GM12878 (cell line): Measurements from ENCODE around the gene RASAL2. TPM values are rescaled to one million over a fixed set of nuclear protein-coding genes. Genes with fewer than 3 reads are reported as not detected.

Experiments
- FOS ChIP-seq: IDR thresholded peaks from 3 replicates; pipeline ENCODE4 v1.6.1; 2011; ENCODE audit warnings: borderline replicate concordance; ENCODE audit not compliant: insufficient read length; ENCODE audit errors: extremely low read depth
- HDGF ChIP-seq: fragments of 450-650 bp; IDR thresholded peaks from 2 replicates; pipeline ENCODE4 v1.6.1; 2016; ENCODE audit warnings: antibody characterized with exemption
- POLR2AphosphoS2 ChIP-seq: IDR thresholded peaks from 2 replicates; pipeline ENCODE4 v1.6.1; 2011; ENCODE audit warnings: low read depth, mild to moderate bottlenecking, low read length, improper control_type of control experiment, moderate library complexity
- RELA ChIP-seq: fragments of 450-650 bp; IDR thresholded peaks from 2 replicates; pipeline ENCODE4 v1.8.0; 2014; ENCODE audit warnings: borderline replicate concordance; ENCODE audit not compliant: partially characterized antibody
- SPI1 ChIP-seq: IDR thresholded peaks from 2 replicates; pipeline ENCODE4 v1.6.1; 2011; ENCODE audit warnings: low read depth, mild to moderate bottlenecking, low read length, moderate library complexity, borderline replicate concordance; ENCODE audit not compliant: insufficient read depth
- TBL1XR1 ChIP-seq: IDR thresholded peaks from 2 replicates; pipeline ENCODE4 v1.6.1; 2012; ENCODE audit warnings: low read depth, low read length, improper control_type of control experiment
- polyA plus RNA-seq, 11 experiments: library from polyadenylated mRNA; depleted of rRNA in 4 of 11; unstranded in 6 of 11; stranded (reverse) in 5 of 11; fragments of >200 nt; fragmentation: Nextera tagmentation in 4 of 11; fragmentation: Illumina TruSeq in 1 of 11; extraction: Ambion mirVana in 4 of 11; extraction: Trizol in 1 of 11; gene quantifications; 1 replicate in 1 of 11; 2 replicates in 10 of 11; pipeline versions ENCODE4 v1.2.1 to v1.2.3, GENCODE V29; 2011 to 2016; ENCODE audit warnings: inconsistent platforms in 2 of 11, missing spikeins in 2 of 11, low read depth in 1 of 11
- total RNA-seq, 4 experiments: library from RNA; depleted of rRNA in 3 of 4; stranded (reverse); fragments of >200 nt in 3 of 4; fragmentation: Illumina TruSeq in 1 of 4; extraction: Trizol in 1 of 4; gene quantifications; 2 replicates each; pipeline versions ENCODE4 v1.2.1 to v1.2.3, GENCODE V29; 2013 to 2021
- TF ChIP-seq, protein P1 (sequence below): fragments of 450-650 bp; IDR thresholded peaks from 2 replicates; pipeline ENCODE4 v1.6.1; 2016; ENCODE audit warnings: mild to moderate bottlenecking
- TF ChIP-seq, protein P2 (sequence below): IDR thresholded peaks from 2 replicates; pipeline ENCODE4 v1.6.1; 2012; ENCODE audit warnings: low read depth, low read length, improper control_type of control experiment
- TF ChIP-seq, protein P3 (sequence below): fragments of 450-650 bp; formaldehyde crosslinking; IDR thresholded peaks from 2 replicates; pipeline ENCODE4 v1.5.0; 2022; ENCODE audit warnings: mild to moderate bottlenecking, missing genetic modification characterization
- TF ChIP-seq, protein P4 (sequence below): fragments of 450-650 bp; IDR thresholded peaks from 2 replicates; pipeline ENCODE4 v1.6.1; 2017; ENCODE audit warnings: antibody characterized with exemption, mild to moderate bottlenecking, moderate library complexity
- TF ChIP-seq, protein P5 (sequence below): fragments of 450-650 bp; IDR thresholded peaks from 2 replicates; pipeline ENCODE4 v1.6.1; 2016; ENCODE audit warnings: mild to moderate bottlenecking
- TF ChIP-seq, protein P6 (sequence below): fragments of 450-650 bp; formaldehyde crosslinking; IDR thresholded peaks from 2 replicates; pipeline ENCODE4 v1.4.0; 2020; ENCODE audit warnings: mild to moderate bottlenecking, moderate library complexity

The RASAL2 gene
- total and polyA plus RNA-seq, 10 of the 15 experiments (the other 5 are each of a cell fraction or from before 2014, with no cell fraction given), result 0.02 to 6.9 (median 0.17) TPM; not detected in 1

DNA sequence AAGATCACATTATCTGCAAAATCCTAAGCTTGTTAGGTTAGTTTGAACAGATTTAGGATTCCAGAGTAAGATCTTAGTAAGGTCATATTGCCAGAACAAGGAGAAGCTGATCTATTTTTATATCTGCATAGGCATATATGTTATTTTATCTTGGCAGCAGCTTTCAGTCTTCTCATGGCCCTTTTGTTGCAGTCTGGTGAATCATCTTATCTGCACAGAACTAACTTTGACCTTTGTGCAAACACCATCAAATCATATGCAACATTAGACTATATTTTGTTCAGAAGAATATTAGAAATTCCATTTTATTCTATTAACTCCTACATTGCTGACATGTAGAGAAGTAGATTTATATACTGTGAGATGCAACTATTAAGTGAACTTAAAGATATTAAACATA is 295.5 kb downstream of the RASAL2 start (continued):
- TF ChIP-seq, protein P1, sequence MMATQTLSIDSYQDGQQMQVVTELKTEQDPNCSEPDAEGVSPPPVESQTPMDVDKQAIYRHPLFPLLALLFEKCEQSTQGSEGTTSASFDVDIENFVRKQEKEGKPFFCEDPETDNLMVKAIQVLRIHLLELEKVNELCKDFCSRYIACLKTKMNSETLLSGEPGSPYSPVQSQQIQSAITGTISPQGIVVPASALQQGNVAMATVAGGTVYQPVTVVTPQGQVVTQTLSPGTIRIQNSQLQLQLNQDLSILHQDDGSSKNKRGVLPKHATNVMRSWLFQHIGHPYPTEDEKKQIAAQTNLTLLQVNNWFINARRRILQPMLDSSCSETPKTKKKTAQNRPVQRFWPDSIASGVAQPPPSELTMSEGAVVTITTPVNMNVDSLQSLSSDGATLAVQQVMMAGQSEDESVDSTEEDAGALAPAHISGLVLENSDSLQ, result no peak
- TF ChIP-seq, protein P2, sequence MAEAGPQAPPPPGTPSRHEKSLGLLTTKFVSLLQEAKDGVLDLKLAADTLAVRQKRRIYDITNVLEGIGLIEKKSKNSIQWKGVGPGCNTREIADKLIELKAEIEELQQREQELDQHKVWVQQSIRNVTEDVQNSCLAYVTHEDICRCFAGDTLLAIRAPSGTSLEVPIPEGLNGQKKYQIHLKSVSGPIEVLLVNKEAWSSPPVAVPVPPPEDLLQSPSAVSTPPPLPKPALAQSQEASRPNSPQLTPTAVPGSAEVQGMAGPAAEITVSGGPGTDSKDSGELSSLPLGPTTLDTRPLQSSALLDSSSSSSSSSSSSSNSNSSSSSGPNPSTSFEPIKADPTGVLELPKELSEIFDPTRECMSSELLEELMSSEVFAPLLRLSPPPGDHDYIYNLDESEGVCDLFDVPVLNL, result no peak
- TF ChIP-seq, protein P3, sequence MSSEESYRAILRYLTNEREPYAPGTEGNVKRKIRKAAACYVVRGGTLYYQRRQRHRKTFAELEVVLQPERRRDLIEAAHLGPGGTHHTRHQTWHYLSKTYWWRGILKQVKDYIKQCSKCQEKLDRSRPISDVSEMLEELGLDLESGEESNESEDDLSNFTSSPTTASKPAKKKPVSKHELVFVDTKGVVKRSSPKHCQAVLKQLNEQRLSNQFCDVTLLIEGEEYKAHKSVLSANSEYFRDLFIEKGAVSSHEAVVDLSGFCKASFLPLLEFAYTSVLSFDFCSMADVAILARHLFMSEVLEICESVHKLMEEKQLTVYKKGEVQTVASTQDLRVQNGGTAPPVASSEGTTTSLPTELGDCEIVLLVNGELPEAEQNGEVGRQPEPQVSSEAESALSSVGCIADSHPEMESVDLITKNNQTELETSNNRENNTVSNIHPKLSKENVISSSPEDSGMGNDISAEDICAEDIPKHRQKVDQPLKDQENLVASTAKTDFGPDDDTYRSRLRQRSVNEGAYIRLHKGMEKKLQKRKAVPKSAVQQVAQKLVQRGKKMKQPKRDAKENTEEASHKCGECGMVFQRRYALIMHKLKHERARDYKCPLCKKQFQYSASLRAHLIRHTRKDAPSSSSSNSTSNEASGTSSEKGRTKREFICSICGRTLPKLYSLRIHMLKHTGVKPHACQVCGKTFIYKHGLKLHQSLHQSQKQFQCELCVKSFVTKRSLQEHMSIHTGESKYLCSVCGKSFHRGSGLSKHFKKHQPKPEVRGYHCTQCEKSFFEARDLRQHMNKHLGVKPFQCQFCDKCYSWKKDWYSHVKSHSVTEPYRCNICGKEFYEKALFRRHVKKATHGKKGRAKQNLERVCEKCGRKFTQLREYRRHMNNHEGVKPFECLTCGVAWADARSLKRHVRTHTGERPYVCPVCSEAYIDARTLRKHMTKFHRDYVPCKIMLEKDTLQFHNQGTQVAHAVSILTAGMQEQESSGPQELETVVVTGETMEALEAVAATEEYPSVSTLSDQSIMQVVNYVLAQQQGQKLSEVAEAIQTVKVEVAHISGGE (CRISPR knock-in tag), result no peak
- no peak for TF ChIP-seq HDGF
- TF ChIP-seq RELA, result no peak
- TF ChIP-seq, protein P4, sequence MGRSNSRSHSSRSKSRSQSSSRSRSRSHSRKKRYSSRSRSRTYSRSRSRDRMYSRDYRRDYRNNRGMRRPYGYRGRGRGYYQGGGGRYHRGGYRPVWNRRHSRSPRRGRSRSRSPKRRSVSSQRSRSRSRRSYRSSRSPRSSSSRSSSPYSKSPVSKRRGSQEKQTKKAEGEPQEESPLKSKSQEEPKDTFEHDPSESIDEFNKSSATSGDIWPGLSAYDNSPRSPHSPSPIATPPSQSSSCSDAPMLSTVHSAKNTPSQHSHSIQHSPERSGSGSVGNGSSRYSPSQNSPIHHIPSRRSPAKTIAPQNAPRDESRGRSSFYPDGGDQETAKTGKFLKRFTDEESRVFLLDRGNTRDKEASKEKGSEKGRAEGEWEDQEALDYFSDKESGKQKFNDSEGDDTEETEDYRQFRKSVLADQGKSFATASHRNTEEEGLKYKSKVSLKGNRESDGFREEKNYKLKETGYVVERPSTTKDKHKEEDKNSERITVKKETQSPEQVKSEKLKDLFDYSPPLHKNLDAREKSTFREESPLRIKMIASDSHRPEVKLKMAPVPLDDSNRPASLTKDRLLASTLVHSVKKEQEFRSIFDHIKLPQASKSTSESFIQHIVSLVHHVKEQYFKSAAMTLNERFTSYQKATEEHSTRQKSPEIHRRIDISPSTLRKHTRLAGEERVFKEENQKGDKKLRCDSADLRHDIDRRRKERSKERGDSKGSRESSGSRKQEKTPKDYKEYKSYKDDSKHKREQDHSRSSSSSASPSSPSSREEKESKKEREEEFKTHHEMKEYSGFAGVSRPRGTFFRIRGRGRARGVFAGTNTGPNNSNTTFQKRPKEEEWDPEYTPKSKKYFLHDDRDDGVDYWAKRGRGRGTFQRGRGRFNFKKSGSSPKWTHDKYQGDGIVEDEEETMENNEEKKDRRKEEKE, result no peak
- no peak for TF ChIP-seq FOS
- no peak for TF ChIP-seq POLR2AphosphoS2
- TF ChIP-seq, protein P5, sequence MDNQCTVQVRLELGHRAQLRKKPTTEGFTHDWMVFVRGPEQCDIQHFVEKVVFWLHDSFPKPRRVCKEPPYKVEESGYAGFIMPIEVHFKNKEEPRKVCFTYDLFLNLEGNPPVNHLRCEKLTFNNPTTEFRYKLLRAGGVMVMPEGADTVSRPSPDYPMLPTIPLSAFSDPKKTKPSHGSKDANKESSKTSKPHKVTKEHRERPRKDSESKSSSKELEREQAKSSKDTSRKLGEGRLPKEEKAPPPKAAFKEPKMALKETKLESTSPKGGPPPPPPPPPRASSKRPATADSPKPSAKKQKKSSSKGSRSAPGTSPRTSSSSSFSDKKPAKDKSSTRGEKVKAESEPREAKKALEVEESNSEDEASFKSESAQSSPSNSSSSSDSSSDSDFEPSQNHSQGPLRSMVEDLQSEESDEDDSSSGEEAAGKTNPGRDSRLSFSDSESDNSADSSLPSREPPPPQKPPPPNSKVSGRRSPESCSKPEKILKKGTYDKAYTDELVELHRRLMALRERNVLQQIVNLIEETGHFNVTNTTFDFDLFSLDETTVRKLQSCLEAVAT, result no peak
- TF ChIP-seq, protein P6, sequence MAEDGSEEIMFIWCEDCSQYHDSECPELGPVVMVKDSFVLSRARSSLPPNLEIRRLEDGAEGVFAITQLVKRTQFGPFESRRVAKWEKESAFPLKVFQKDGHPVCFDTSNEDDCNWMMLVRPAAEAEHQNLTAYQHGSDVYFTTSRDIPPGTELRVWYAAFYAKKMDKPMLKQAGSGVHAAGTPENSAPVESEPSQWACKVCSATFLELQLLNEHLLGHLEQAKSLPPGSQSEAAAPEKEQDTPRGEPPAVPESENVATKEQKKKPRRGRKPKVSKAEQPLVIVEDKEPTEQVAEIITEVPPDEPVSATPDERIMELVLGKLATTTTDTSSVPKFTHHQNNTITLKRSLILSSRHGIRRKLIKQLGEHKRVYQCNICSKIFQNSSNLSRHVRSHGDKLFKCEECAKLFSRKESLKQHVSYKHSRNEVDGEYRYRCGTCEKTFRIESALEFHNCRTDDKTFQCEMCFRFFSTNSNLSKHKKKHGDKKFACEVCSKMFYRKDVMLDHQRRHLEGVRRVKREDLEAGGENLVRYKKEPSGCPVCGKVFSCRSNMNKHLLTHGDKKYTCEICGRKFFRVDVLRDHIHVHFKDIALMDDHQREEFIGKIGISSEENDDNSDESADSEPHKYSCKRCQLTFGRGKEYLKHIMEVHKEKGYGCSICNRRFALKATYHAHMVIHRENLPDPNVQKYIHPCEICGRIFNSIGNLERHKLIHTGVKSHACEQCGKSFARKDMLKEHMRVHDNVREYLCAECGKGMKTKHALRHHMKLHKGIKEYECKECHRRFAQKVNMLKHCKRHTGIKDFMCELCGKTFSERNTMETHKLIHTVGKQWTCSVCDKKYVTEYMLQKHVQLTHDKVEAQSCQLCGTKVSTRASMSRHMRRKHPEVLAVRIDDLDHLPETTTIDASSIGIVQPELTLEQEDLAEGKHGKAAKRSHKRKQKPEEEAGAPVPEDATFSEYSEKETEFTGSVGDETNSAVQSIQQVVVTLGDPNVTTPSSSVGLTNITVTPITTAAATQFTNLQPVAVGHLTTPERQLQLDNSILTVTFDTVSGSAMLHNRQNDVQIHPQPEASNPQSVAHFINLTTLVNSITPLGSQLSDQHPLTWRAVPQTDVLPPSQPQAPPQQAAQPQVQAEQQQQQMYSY, result no peak
- TF ChIP-seq TBL1XR1, result no peak
- TF ChIP-seq SPI1, result no peak
